Measurements from ENCODE around the gene AFMID. TPM values are rescaled to one million over a fixed set of nuclear protein-coding genes. Genes with fewer than 3 reads are reported as not detected.

AFMID gene
- total and polyA plus RNA-seq, 2 of the 13 experiments (the other 11 are each of a cell fraction or from before 2014, with no cell fraction given) = 249 to 270 TPM

DNA sequence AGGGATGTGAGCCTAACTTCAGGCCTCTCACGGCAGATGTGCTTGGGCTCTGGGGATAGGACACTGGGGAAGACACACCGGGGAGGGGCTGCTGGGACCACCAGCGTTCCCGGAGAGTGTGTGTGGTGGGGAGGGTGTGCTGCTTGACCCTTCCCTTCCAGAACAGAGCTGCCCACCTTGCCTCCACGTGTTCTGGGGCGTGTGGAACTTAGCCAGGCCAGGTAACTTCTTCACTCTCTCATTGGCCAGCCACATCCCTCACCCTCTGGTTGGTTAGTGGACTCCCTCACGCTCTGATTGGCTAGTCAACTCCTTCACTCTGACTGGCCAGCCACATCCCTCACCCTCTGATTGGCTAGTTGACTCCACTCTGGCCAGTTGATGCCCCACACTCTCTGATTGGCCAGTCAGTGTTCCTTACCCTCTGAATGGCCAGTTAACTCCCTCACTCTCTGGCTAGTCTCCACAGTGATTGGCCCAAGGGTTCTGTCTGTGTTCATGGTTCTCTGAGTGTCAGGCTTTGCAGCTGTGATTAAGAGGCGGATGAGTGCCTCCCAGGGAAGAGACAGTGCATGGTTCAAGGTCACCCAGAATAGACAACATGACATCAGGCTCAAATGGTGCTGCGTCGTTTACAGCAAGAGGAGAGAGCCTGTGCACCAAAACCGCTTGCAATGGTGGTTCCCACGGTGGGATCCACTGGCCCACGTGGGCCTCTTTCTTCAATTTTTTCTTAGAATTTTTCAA is 54.3 kb downstream of the AFMID start (continued):
- TF ChIP-seq, protein P1, sequence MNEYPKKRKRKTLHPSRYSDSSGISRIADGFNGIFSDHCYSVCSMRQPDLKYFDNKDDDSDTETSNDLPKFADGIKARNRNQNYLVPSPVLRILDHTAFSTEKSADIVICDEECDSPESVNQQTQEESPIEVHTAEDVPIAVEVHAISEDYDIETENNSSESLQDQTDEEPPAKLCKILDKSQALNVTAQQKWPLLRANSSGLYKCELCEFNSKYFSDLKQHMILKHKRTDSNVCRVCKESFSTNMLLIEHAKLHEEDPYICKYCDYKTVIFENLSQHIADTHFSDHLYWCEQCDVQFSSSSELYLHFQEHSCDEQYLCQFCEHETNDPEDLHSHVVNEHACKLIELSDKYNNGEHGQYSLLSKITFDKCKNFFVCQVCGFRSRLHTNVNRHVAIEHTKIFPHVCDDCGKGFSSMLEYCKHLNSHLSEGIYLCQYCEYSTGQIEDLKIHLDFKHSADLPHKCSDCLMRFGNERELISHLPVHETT (CRISPR knock-in tag; conservative IDR thresholded peaks at IDR 0.05) = 0 out of 2 replicates have a peak, but pooled peaks have one; percentile 36
- TF ChIP-seq, protein P2, sequence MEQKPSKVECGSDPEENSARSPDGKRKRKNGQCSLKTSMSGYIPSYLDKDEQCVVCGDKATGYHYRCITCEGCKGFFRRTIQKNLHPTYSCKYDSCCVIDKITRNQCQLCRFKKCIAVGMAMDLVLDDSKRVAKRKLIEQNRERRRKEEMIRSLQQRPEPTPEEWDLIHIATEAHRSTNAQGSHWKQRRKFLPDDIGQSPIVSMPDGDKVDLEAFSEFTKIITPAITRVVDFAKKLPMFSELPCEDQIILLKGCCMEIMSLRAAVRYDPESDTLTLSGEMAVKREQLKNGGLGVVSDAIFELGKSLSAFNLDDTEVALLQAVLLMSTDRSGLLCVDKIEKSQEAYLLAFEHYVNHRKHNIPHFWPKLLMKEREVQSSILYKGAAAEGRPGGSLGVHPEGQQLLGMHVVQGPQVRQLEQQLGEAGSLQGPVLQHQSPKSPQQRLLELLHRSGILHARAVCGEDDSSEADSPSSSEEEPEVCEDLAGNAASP (CRISPR knock-in tag; IDR thresholded peaks at IDR 0.05; ENCODE audit: borderline replicate concordance) = no peak; the same call in 1 of the 2 replicates
- TF ChIP-seq PHF20 (CRISPR knock-in tag; IDR thresholded peaks at IDR 0.05) = peak; percentile 14; the same call in 1 of the 2 replicates
- TF ChIP-seq ZNF34 (CRISPR knock-in tag; IDR thresholded peaks at IDR 0.05; ENCODE audit: borderline replicate concordance) = peak; percentile 36; the same call in 1 of the 2 replicates
- no peak for TF ChIP-seq ZNF773 (CRISPR knock-in tag; IDR thresholded peaks at IDR 0.05; ENCODE audit: borderline replicate concordance)

DNA sequence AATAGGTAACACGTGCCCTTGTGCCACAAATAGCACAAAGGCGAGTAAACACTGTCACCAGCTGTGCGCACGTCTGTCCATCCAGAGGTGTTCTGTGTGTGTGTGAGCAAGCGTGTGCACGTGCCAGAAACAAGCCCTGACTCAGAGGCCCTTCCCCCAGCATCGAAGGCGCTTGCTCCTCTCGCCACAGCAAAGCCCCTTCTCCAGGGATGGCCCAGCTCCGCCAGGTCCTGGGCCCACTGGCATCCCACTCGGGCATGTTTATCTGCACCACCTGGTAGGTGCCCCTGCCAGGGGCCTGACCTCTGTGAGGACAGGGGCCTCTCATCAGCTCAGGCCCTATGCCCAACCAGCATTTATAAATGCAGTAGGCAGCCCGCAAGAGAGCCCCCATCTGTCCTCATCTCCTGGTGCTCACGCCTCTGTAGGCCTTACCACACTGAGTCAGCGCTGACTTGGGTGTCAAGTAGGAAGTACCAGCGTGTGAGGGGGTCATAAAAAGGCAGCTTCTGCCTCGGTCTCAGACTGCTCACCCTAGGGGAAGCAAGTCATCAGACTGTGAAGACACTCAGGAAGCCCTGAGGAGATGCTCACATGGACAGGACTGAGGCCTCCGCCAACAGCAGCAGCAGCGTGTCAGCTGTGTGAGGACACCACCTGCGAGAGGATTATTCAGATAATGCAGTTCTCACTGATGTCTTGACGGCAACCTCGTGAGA is 55.0 kb downstream of the AFMID start:
- H2AFZ ChIP-seq (ENCODE audit: low read length) = no peak overlapping the region
- BruUV-seq (replicated peaks) = no TSS peak
- no peaks in the 10 kb centered on the region for H3K9me3 ChIP-seq (ENCODE audit: low read length)
- peak overlapping the region in 1 of 3 experiments; percentile 14; a peak in 1 of 6 replicates for H3K4me3 ChIP-seq (replicated peaks in 1 of 3; ENCODE audit: insufficient read depth in 1 of 3, low read depth in 2 of 3, low read length in 3 of 3)
- peaks cover 53% of the 10 kb centered on the region for H3K4me1 ChIP-seq (ENCODE audit: insufficient read depth, low read length)
- FAIRE-seq (no peak), ATAC-seq (no peak; the same call in 2 of the 3 replicates), DNase-seq (ENCODE audit: low spot score) (no peak)
- ChIA-PET CTCF (ENCODE audit: low intra/inter-chr PET ratio, low total read pairs) (no interaction called here), POLR2A (interaction anchor here (0.6 to 2.6 kb wide), 12 partner anchors 9 to 1675 kb away, joined by 3 to 16 read pairs (median 4); partner anchors contain the start of genes AFMID, BIRC5, TK1 and TMEM235)
- intact Hi-C loops (cut with micrococcal nuclease; ENCODE audit: unreplicated experiment) = loop anchor here (10.0 kb wide), 1 partner anchor 1023 kb away; no protein-coding TSS in a partner anchor
- peak overlapping the region; percentile 25 for H3K4me2 ChIP-seq (ENCODE audit: low read depth, low read length)
- H3K36me3 ChIP-seq (replicated peaks in 1 of 2; ENCODE audit: control insufficient read depth in 1 of 2, insufficient read depth in 2 of 2, low read length in 2 of 2) = no peaks in the 10 kb centered on the region
- H4K20me1 ChIP-seq (ENCODE audit: insufficient read depth, low read length) = no peaks in the 10 kb centered on the region
- 70% methylated on average over 18 of the region's 21 CpGs for WGBS (ENCODE audit: low lambda C conversion rate)
- no peak overlapping the region for H3K27ac ChIP-seq (ENCODE audit: extremely low read length, insufficient read depth, low read length)
- no peaks in the 10 kb centered on the region for H3K79me2 ChIP-seq (ENCODE audit: insufficient read depth, low read length)
- in situ Hi-C loops (cut with HindIII; ENCODE audit: extremely low pct_ligation_motif_present, low pct_unique_long_range_greater_than_20kb) = no loop called here
- H3K9ac ChIP-seq (ENCODE audit: insufficient read depth, low read depth, low read length) = no peak overlapping the region
- H3K27me3 ChIP-seq (ENCODE audit: control insufficient read depth in 1 of 2, insufficient read depth in 2 of 2, low read length in 2 of 2) = peaks cover 4 to 28% of the 10 kb centered on the region in 2 experiments; a peak in 4 of 5 replicates
- TF ChIP-seq ZNF772 (CRISPR knock-in tag; IDR thresholded peaks at IDR 0.05) = no peak; the same call in 1 of the 2 replicates
- no peak for TF ChIP-seq REXO4 (CRISPR knock-in tag; IDR thresholded peaks at IDR 0.05; ENCODE audit: borderline replicate concordance)
- no peak for TF ChIP-seq SOX13 (IDR thresholded peaks at IDR 0.05)
- TF ChIP-seq SOX13 (CRISPR knock-in tag; conservative IDR thresholded peaks at IDR 0.05 in 1 of 2, IDR thresholded peaks at IDR 0.05 in 1 of 2) = no peak
- no peak for TF ChIP-seq KDM5B (CRISPR knock-in tag; IDR thresholded peaks at IDR 0.05; ENCODE audit: borderline replicate concordance)
- TF ChIP-seq ZNF460 (CRISPR knock-in tag; IDR thresholded peaks at IDR 0.05; ENCODE audit: borderline replicate concordance) = no peak
- TF ChIP-seq, protein P3, sequence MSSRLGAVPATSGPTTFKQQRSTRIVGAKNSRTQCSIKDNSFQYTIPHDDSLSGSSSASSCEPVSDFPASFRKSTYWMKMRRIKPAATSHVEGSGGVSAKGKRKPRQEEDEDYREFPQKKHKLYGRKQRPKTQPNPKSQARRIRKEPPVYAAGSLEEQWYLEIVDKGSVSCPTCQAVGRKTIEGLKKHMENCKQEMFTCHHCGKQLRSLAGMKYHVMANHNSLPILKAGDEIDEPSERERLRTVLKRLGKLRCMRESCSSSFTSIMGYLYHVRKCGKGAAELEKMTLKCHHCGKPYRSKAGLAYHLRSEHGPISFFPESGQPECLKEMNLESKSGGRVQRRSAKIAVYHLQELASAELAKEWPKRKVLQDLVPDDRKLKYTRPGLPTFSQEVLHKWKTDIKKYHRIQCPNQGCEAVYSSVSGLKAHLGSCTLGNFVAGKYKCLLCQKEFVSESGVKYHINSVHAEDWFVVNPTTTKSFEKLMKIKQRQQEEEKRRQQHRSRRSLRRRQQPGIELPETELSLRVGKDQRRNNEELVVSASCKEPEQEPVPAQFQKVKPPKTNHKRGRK (CRISPR knock-in tag; IDR thresholded peaks at IDR 0.05) = no peak
- TF ChIP-seq CHCHD3 (CRISPR knock-in tag; IDR thresholded peaks at IDR 0.05) = peak; percentile 23; the same call in 1 of the 2 replicates

Data from HepG2 (cell line).